GM19468 (cell line): ENCODE measurements around the gene LCOR.
A peak's percentile ranks its signal among the peaks of the same experiment; 100 is the strongest.

Source experiments
- ATAC-seq: cut with Tn5 transposase; IDR thresholded peaks from one replicate; pipeline ENCODE4 v1.9.1; 2021; ENCODE audit warnings: mild to moderate bottlenecking, moderate library complexity, moderate number of reproducible peaks; ENCODE audit not compliant: unreplicated experiment; ENCODE audit errors: extremely low read depth

LCOR gene

GRCh38 chr10:97003804-97004201, 171.7 kb downstream of the LCOR start:
- no peak for ATAC-seq

- ATAC-seq = no peak
Observed at GRCh38 chr10:97004591-97004990, 172.5 kb downstream of the LCOR start.

GRCh38 chr10:97005349-97005748, 173.3 kb downstream of the LCOR start:
- no peak for ATAC-seq

- ATAC-seq = no peak
Observed at GRCh38 chr10:97006364-97006763, 174.3 kb downstream of the LCOR start.

- ATAC-seq = no peak
Observed at GRCh38 chr10:97007417-97007816, 175.3 kb downstream of the LCOR start.

- no peak for ATAC-seq
Observed at GRCh38 chr10:97010695-97011206, 178.7 kb downstream of the LCOR start.

- ATAC-seq = no peak
Observed at GRCh38 chr10:97011397-97011796, 179.3 kb downstream of the LCOR start.

- no peak for ATAC-seq
Observed at GRCh38 chr10:97012470-97012869, 180.4 kb downstream of the LCOR start.

- no peak for ATAC-seq
Observed at GRCh38 chr10:97013568-97013967, 181.5 kb downstream of the LCOR start.

- no peak for ATAC-seq
Observed at GRCh38 chr10:97013983-97014382, 181.9 kb downstream of the LCOR start.

- ATAC-seq = no peak
Observed at GRCh38 chr10:97015240-97015639, 183.1 kb downstream of the LCOR start.

- peak; percentile 66 for ATAC-seq
Observed at GRCh38 chr10:97016728-97017473, 184.8 kb downstream of the LCOR start.

GRCh38 chr10:97017474-97017903, 185.4 kb downstream of the LCOR start:
- ATAC-seq = no peak

GRCh38 chr10:97018251-97019212, 186.4 kb downstream of the LCOR start:
- ATAC-seq = no peak

GRCh38 chr10:97019213-97019844, 187.2 kb downstream of the LCOR start:
- no peak for ATAC-seq

- ATAC-seq = no peak
Observed at GRCh38 chr10:97020452-97021400, 188.6 kb downstream of the LCOR start.

- no peak for ATAC-seq
Observed at GRCh38 chr10:97022616-97023015, 190.5 kb downstream of the LCOR start.

- no peak for ATAC-seq
Observed at GRCh38 chr10:97023401-97024167, 191.5 kb downstream of the LCOR start.
